Mammary epithelial cell (primary cell): ENCODE results near the gene NUTM2F.
"Not testable (repeated sequence)": the region's sequence is repeated elsewhere in the genome, so short reads cannot be mapped to it uniquely, and the experiment has no call there.

Experiments
- EZH2 ChIP-seq: IDR thresholded peaks from 2 replicates; pipeline ENCODE4 v1.6.1; 2012; ENCODE audit warnings: low read length, inconsistent platforms, borderline replicate concordance
- TF ChIP-seq, protein P1 (sequence below), 2 donors: IDR thresholded peaks in 1 of 2; conservative IDR thresholded peaks in 1 of 2; 2 replicates each; pipeline ENCODE4 v1.5.1; 2011 to 2012; ENCODE audit warnings: inconsistent platforms in 2 of 2, low read length in 2 of 2, mild to moderate bottlenecking in 2 of 2, control low read depth in 1 of 2, low read depth in 1 of 2; ENCODE audit not compliant: insufficient read depth in 1 of 2; ENCODE audit errors: extremely low read depth in 1 of 2

GRCh38 chr9:94364093-94364614, 35.7 kb upstream of the NUTM2F start:
- TF ChIP-seq, protein P1, sequence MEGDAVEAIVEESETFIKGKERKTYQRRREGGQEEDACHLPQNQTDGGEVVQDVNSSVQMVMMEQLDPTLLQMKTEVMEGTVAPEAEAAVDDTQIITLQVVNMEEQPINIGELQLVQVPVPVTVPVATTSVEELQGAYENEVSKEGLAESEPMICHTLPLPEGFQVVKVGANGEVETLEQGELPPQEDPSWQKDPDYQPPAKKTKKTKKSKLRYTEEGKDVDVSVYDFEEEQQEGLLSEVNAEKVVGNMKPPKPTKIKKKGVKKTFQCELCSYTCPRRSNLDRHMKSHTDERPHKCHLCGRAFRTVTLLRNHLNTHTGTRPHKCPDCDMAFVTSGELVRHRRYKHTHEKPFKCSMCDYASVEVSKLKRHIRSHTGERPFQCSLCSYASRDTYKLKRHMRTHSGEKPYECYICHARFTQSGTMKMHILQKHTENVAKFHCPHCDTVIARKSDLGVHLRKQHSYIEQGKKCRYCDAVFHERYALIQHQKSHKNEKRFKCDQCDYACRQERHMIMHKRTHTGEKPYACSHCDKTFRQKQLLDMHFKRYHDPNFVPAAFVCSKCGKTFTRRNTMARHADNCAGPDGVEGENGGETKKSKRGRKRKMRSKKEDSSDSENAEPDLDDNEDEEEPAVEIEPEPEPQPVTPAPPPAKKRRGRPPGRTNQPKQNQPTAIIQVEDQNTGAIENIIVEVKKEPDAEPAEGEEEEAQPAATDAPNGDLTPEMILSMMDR (conservative IDR thresholded peaks at IDR 0.05 in 1 of 2, IDR thresholded peaks at IDR 0.05 in 1 of 2; ENCODE audit: extremely low read depth in 1 of 2, insufficient read depth in 1 of 2, low read depth in 1 of 2, low read length in 2 of 2): not testable (repeated sequence)
- not testable (repeated sequence) for TF ChIP-seq EZH2
